Measurements from ENCODE around the gene RFX7. TPM values are rescaled to one million over a fixed set of nuclear protein-coding genes. Genes with fewer than 3 reads are reported as not detected.

The RFX7 gene
- total and polyA plus RNA-seq, 2 donors = 5.9 to 7.7 TPM

- DNase-seq (ENCODE audit: low read depth in 6 of 9, low spot score in 9 of 9) = no peak
- Histone ChIP-seq H3K27ac (ENCODE audit: low read depth in 1 of 2, low read length in 1 of 2) (no peak overlapping the region), H3K36me3 (ENCODE audit: control insufficient read depth in 2 of 2, insufficient read depth in 2 of 2, low read length in 1 of 2) (no peaks in the 10 kb centered on the region), H3K9me3 (ENCODE audit: control insufficient read depth in 2 of 2, insufficient read depth in 1 of 2, low read length in 1 of 2) (peaks cover 0 to 3% of the 10 kb centered on the region in 2 donors), H3K4me1 (ENCODE audit: control insufficient read depth in 2 of 2, insufficient read depth in 2 of 2, low read length in 2 of 2) (no peaks in the 10 kb centered on the region), H3K27me3 (ENCODE audit: control insufficient read depth in 2 of 2, insufficient read depth in 1 of 2, low read length in 1 of 2) (no peaks in the 10 kb centered on the region), H3K4me3 (ENCODE audit: low read length in 2 of 2) (no peak overlapping the region)
- 88% methylated on average over 7 of the region's 7 CpGs for WGBS
Measured at GRCh38 chr15:56056626-56057025, 187.1 kb downstream of the RFX7 start.

- Histone ChIP-seq H3K27ac (ENCODE audit: low read depth in 1 of 2, low read length in 1 of 2) (no peak overlapping the region), H3K4me1 (ENCODE audit: control insufficient read depth in 2 of 2, insufficient read depth in 2 of 2, low read length in 2 of 2) (no peaks in the 10 kb centered on the region), H3K9me3 (ENCODE audit: control insufficient read depth in 2 of 2, insufficient read depth in 1 of 2, low read length in 1 of 2) (peaks cover 0 to 3% of the 10 kb centered on the region in 2 donors)
Measured at GRCh38 chr15:56053046-56053400, 190.7 kb downstream of the RFX7 start.

GRCh38 chr15:56052395-56053045 is 191.2 kb downstream of the RFX7 start:
- DNase-seq (ENCODE audit: low read depth in 6 of 9, low spot score in 9 of 9) = peak in 4 of 9 donors; percentile 6 to 46 (median 20)
- Histone ChIP-seq H3K4me3 (ENCODE audit: low read length in 2 of 2) (no peak overlapping the region), H3K27ac (ENCODE audit: low read depth in 1 of 2, low read length in 1 of 2) (no peak overlapping the region), H3K4me1 (ENCODE audit: control insufficient read depth in 2 of 2, insufficient read depth in 2 of 2, low read length in 2 of 2) (no peaks in the 10 kb centered on the region), H3K36me3 (ENCODE audit: control insufficient read depth in 2 of 2, insufficient read depth in 2 of 2, low read length in 1 of 2) (no peaks in the 10 kb centered on the region), H3K27me3 (ENCODE audit: control insufficient read depth in 2 of 2, insufficient read depth in 1 of 2, low read length in 1 of 2) (no peaks in the 10 kb centered on the region), H3K9me3 (ENCODE audit: control insufficient read depth in 2 of 2, insufficient read depth in 1 of 2, low read length in 1 of 2) (peaks cover 0 to 3% of the 10 kb centered on the region in 2 donors)
- WGBS = 19% methylated on average over 2 of the region's 2 CpGs

More at GRCh38 chr15:56053046-56053400, 190.7 kb downstream of the RFX7 start:
- Histone ChIP-seq H3K4me3 (ENCODE audit: low read length in 2 of 2) (no peak overlapping the region), H3K27me3 (ENCODE audit: control insufficient read depth in 2 of 2, insufficient read depth in 1 of 2, low read length in 1 of 2) (no peaks in the 10 kb centered on the region), H3K36me3 (ENCODE audit: control insufficient read depth in 2 of 2, insufficient read depth in 2 of 2, low read length in 1 of 2) (no peaks in the 10 kb centered on the region)
- DNase-seq (ENCODE audit: low read depth in 6 of 9, low spot score in 9 of 9) = no peak

DNA sequence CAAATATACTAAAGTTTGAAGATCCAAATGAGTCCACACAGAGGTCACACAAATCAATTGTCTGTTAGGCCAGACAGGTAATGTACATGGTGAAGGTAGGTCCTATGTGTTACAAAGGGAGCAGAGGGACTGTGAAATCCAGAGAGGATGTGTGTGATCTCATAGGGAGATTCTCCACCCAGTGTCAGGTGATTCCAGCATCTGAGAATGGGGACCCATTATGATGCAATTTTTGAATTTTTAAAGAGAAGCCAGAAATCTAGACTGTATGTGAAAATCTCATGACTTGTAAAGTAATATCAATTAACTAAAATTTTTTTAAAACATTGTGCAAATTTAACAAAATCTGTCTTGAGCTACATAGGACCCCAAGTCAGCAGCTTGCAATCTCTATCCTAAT is 192.0 kb downstream of the RFX7 start:
- no peak overlapping the region for H3K4me3 ChIP-seq (ENCODE audit: low read length in 2 of 2)
- no peak for DNase-seq (ENCODE audit: low read depth in 6 of 9, low spot score in 9 of 9)
- no peak overlapping the region for H3K27ac ChIP-seq (ENCODE audit: low read depth in 1 of 2, low read length in 1 of 2)
- no peaks in the 10 kb centered on the region for H3K4me1 ChIP-seq (ENCODE audit: control insufficient read depth in 2 of 2, insufficient read depth in 2 of 2, low read length in 2 of 2)
- H3K36me3 ChIP-seq (ENCODE audit: control insufficient read depth in 2 of 2, insufficient read depth in 2 of 2, low read length in 1 of 2) = no peaks in the 10 kb centered on the region
- no peaks in the 10 kb centered on the region for H3K27me3 ChIP-seq (ENCODE audit: control insufficient read depth in 2 of 2, insufficient read depth in 1 of 2, low read length in 1 of 2)
- H3K9me3 ChIP-seq (ENCODE audit: control insufficient read depth in 2 of 2, insufficient read depth in 1 of 2, low read length in 1 of 2) = peaks cover 0 to 2% of the 10 kb centered on the region in 2 donors

- Histone ChIP-seq H3K36me3 (ENCODE audit: control insufficient read depth in 2 of 2, insufficient read depth in 2 of 2, low read length in 1 of 2) (no peaks in the 10 kb centered on the region), H3K27me3 (ENCODE audit: control insufficient read depth in 2 of 2, insufficient read depth in 1 of 2, low read length in 1 of 2) (no peaks in the 10 kb centered on the region), H3K27ac (ENCODE audit: low read depth in 1 of 2, low read length in 1 of 2) (no peak overlapping the region), H3K9me3 (ENCODE audit: control insufficient read depth in 2 of 2, insufficient read depth in 1 of 2, low read length in 1 of 2) (no peaks in the 10 kb centered on the region), H3K4me1 (ENCODE audit: control insufficient read depth in 2 of 2, insufficient read depth in 2 of 2, low read length in 2 of 2) (no peaks in the 10 kb centered on the region), H3K4me3 (ENCODE audit: low read length in 2 of 2) (no peak overlapping the region)
- WGBS = 97% methylated on average over 5 of the region's 5 CpGs
- no peak for DNase-seq (ENCODE audit: low read depth in 6 of 9, low spot score in 9 of 9)
Measured at GRCh38 chr15:56049577-56049976, 194.1 kb downstream of the RFX7 start.

DNA sequence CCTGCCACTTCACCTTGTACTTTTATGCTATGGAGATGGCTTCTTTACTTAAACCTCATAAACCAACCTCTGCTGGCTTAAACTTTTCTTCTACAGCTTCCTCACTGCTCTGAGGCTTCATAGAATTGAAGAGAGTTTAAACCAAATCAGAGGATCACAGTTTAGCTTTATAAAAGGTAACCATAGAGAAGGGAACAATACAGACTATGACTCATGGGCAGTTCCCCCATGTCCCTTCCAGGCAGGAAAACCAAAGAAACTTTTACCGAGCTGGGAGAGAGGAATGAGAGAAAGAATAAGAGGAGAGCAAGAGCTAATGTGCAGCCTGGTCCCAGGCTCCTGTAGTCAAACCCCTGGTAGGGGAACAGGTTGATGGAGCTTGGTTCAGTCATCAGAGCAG is 196.3 kb downstream of the RFX7 start:
- DNase-seq (ENCODE audit: low read depth in 6 of 9, low spot score in 9 of 9) = no peak
- no peaks in the 10 kb centered on the region for H3K27me3 ChIP-seq (ENCODE audit: control insufficient read depth in 2 of 2, insufficient read depth in 1 of 2, low read length in 1 of 2)
- H3K4me3 ChIP-seq (ENCODE audit: low read length in 2 of 2) = no peak overlapping the region
- H3K9me3 ChIP-seq (ENCODE audit: control insufficient read depth in 2 of 2, insufficient read depth in 1 of 2, low read length in 1 of 2) = no peaks in the 10 kb centered on the region
- no peaks in the 10 kb centered on the region for H3K36me3 ChIP-seq (ENCODE audit: control insufficient read depth in 2 of 2, insufficient read depth in 2 of 2, low read length in 1 of 2)
- H3K27ac ChIP-seq (ENCODE audit: low read depth in 1 of 2, low read length in 1 of 2) = no peak overlapping the region
- peaks cover 3 to 6% of the 10 kb centered on the region in 2 donors for H3K4me1 ChIP-seq (ENCODE audit: control insufficient read depth in 2 of 2, insufficient read depth in 2 of 2, low read length in 2 of 2)
- 95% methylated on average over 1 of the region's 1 CpG for WGBS

DNA sequence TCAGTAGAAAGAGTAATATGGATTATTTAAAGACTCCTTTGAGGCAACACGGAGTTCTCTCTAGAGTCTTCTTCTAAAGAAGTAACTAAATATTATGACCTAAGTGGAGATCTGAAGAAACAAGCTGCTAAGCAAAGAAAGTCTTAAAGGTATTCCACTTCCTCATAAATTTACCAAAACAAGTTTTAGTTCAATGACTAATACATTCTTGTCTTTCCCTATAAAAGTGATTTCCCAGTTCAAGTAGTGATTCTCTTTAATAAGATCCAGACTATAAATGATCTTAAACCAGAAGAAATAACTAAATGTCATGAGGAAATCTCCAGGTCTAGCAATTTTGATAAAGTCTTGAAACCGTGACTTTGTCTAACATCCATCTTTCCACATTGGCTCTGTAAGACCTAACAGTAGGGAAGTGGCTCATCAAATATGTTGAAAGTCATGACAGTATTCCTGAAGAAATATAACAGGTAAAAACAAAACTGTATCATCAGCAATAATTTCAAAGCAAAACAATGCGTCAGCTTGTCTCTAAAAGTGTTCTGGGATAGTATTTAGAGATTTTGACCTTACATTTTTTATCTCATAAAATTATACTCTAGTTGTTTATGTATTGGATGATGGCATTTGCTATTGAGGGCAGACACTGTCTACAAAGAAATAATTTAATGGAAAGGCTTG is 198.5 kb downstream of the RFX7 start:
- H3K36me3 ChIP-seq (ENCODE audit: control insufficient read depth in 2 of 2, insufficient read depth in 2 of 2, low read length in 1 of 2) = no peaks in the 10 kb centered on the region
- H3K4me1 ChIP-seq (ENCODE audit: control insufficient read depth in 2 of 2, insufficient read depth in 2 of 2, low read length in 2 of 2) = peaks cover 3 to 7% of the 10 kb centered on the region in 2 donors
- DNase-seq (ENCODE audit: low read depth in 6 of 9, low spot score in 9 of 9) = no peak
- no peaks in the 10 kb centered on the region for H3K27me3 ChIP-seq (ENCODE audit: control insufficient read depth in 2 of 2, insufficient read depth in 1 of 2, low read length in 1 of 2)
- no peak overlapping the region for H3K27ac ChIP-seq (ENCODE audit: low read depth in 1 of 2, low read length in 1 of 2)
- WGBS = 98% methylated on average over 3 of the region's 3 CpGs
- no peak overlapping the region for H3K4me3 ChIP-seq (ENCODE audit: low read length in 2 of 2)
- no peaks in the 10 kb centered on the region for H3K9me3 ChIP-seq (ENCODE audit: control insufficient read depth in 2 of 2, insufficient read depth in 1 of 2, low read length in 1 of 2)

DNA sequence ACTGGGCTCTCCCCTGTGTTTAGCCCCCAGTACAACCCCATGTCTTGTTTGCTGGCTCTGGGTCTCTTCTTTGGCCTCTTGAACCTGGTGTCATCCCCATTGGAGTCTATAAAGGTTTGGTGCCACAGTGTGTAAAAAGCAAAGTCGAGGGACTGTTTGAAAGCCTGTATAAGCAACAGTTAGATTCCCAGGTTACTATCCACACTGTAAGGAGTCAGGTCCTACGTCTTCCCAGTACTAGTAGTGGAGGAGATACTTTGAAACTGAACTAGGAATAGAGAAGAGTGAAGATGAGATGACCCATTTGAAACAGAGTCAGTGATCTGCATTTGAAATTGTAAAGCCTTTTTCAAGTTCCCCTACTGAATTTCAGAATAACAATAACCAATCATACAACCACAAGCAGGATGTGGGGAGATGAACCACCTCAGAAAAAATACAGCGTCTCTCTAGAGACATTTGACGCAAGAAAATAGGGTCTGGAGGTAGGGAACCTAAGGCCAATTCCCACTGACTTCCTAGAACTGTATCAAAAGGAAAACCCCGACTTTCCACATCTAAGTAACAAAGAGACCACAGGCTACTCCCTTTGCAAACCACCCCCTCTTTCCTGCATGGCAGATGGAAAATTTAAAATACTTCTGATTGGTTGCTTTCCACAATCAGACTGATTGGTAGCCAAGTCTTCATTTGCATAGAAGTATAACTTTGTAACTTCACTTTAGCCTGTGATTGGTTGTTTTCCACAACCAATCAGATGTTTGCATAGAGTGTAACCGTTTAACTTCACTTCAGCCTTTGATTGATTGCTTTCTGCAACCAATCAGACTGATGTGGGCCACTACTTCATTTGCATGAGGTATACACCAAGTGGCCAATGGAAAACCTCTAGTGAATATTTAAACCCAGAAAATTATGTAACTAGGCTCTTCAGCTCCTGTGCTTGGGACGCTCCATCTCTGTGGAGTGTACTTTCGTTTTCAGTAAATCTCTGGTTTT is 200.4 kb downstream of the RFX7 start:
- H3K27me3 ChIP-seq (ENCODE audit: control insufficient read depth in 2 of 2, insufficient read depth in 1 of 2, low read length in 1 of 2) = no peaks in the 10 kb centered on the region
- H3K36me3 ChIP-seq (ENCODE audit: control insufficient read depth in 2 of 2, insufficient read depth in 2 of 2, low read length in 1 of 2) = no peaks in the 10 kb centered on the region
- DNase-seq (ENCODE audit: low read depth in 6 of 9, low spot score in 9 of 9) = peak in 6 of 9 donors; percentile 11 to 78 (median 36)
- H3K4me1 ChIP-seq (ENCODE audit: control insufficient read depth in 2 of 2, insufficient read depth in 2 of 2, low read length in 2 of 2) = peaks cover 3 to 7% of the 10 kb centered on the region in 2 donors
- WGBS = 65% methylated on average over 8 of the region's 8 CpGs
- H3K27ac ChIP-seq (ENCODE audit: low read depth in 1 of 2, low read length in 1 of 2) = no peak overlapping the region
- no peak overlapping the region for H3K4me3 ChIP-seq (ENCODE audit: low read length in 2 of 2)
- no peaks in the 10 kb centered on the region for H3K9me3 ChIP-seq (ENCODE audit: control insufficient read depth in 2 of 2, insufficient read depth in 1 of 2, low read length in 1 of 2)

- Histone ChIP-seq H3K36me3 (ENCODE audit: control insufficient read depth in 2 of 2, insufficient read depth in 2 of 2, low read length in 1 of 2) (no peaks in the 10 kb centered on the region), H3K27me3 (ENCODE audit: control insufficient read depth in 2 of 2, insufficient read depth in 1 of 2, low read length in 1 of 2) (no peaks in the 10 kb centered on the region), H3K9me3 (ENCODE audit: control insufficient read depth in 2 of 2, insufficient read depth in 1 of 2, low read length in 1 of 2) (no peaks in the 10 kb centered on the region), H3K4me3 (ENCODE audit: low read length in 2 of 2) (no peak overlapping the region), H3K4me1 (ENCODE audit: control insufficient read depth in 2 of 2, insufficient read depth in 2 of 2, low read length in 2 of 2) (peaks cover 3 to 7% of the 10 kb centered on the region in 2 donors), H3K27ac (ENCODE audit: low read depth in 1 of 2, low read length in 1 of 2) (no peak overlapping the region)
- DNase-seq (ENCODE audit: low read depth in 6 of 9, low spot score in 9 of 9) = no peak
- 93% methylated on average over 4 of the region's 4 CpGs for WGBS
Measured at GRCh38 chr15:56042498-56042897, 201.2 kb downstream of the RFX7 start.
